Measurements from ENCODE around the gene FKBP14.
"Not testable (repeated sequence)": the region's sequence is repeated elsewhere in the genome, so short reads cannot be mapped to it uniquely, and the experiment has no call there.

FKBP14 gene

GRCh38 chr7:29989257-29989995, 37.1 kb downstream of the FKBP14 start, which contains the start of gene SCRN1:
Gene SCRN1, minus strand, starts transcription at chr7:29989801. Its CDS starts 20,734 bp downstream, at chr7:29969067.
- DNase-seq = peak; percentile 8

GRCh38 chr7:29988424-29989256, 37.9 kb downstream of the FKBP14 start:
- no peak for DNase-seq

GRCh38 chr7:29987811-29988317, 38.6 kb downstream of the FKBP14 start:
- peak; percentile 28 for DNase-seq

- DNase-seq = no peak
These were observed 39.4 kb downstream of the FKBP14 start for GRCh38 chr7:29987083-29987482.

- DNase-seq = no peak
These were observed 46.4 kb downstream of the FKBP14 start for GRCh38 chr7:29980151-29980550.

- no peak for DNase-seq
These were observed 48.4 kb downstream of the FKBP14 start for GRCh38 chr7:29977886-29978651.

GRCh38 chr7:29976673-29977415, 49.7 kb downstream of the FKBP14 start:
- DNase-seq = no peak

- DNase-seq = no peak
These were observed 50.2 kb downstream of the FKBP14 start for GRCh38 chr7:29976266-29976665.

GRCh38 chr7:29975561-29975960, 50.9 kb downstream of the FKBP14 start:
- no peak for DNase-seq

- no peak for DNase-seq
These were observed 52.2 kb downstream of the FKBP14 start for GRCh38 chr7:29974286-29974685.

- DNase-seq = no peak
These were observed 54.2 kb downstream of the FKBP14 start for GRCh38 chr7:29972315-29972669.

GRCh38 chr7:29971566-29972314, 54.8 kb downstream of the FKBP14 start:
- no peak for DNase-seq

GRCh38 chr7:29970158-29970557, 56.3 kb downstream of the FKBP14 start:
- DNase-seq = no peak

- no peak for DNase-seq
These were observed 56.8 kb downstream of the FKBP14 start for GRCh38 chr7:29969738-29970137.

GRCh38 chr7:29968683-29969395, 57.7 kb downstream of the FKBP14 start:
- DNase-seq = peak; percentile 8

- DNase-seq = no peak
These were observed 61.5 kb downstream of the FKBP14 start for GRCh38 chr7:29965030-29965429.

- DNase-seq = no peak
These were observed 64.5 kb downstream of the FKBP14 start for GRCh38 chr7:29962035-29962434.

- not testable (repeated sequence) for DNase-seq
These were observed 64.9 kb downstream of the FKBP14 start for GRCh38 chr7:29961611-29962010.

Data from T1000 (cell line).